SJSA1 (cell line): ENCODE data around the gene PYCARD. TPM values are rescaled to one million over a fixed set of nuclear protein-coding genes. Genes with fewer than 3 reads are reported as not detected.

Experiments
- DNase-seq, 2 experiments: peaks; one replicate each; pipeline ENCODE4 v3.0.0-alpha.2; 2015 to 2020; ENCODE audit warnings: low spot score in 2 of 2, low read depth in 1 of 2
- H3K27ac ChIP-seq: fragments of 250-450 bp; sonication (Bioruptor Pico); 2 replicates; pipeline ENCODE4 v1.5.1; 2020; ENCODE audit warnings: mild to moderate bottlenecking, moderate library complexity
- H3K27me3 ChIP-seq: fragments of 250-450 bp; sonication (Bioruptor Pico); replicated peaks from 2 replicates; pipeline ENCODE4 v1.5.1; 2020; ENCODE audit warnings: mild to moderate bottlenecking, moderate library complexity
- H3K36me3 ChIP-seq: fragments of 250-450 bp; sonication (Bioruptor Pico); 2 replicates; pipeline ENCODE4 v1.5.1; 2020; ENCODE audit warnings: mild to moderate bottlenecking
- H3K4me1 ChIP-seq: fragments of 250-450 bp; sonication (Bioruptor Pico); replicated peaks from 2 replicates; pipeline ENCODE4 v1.6.1; 2021; ENCODE audit warnings: mild to moderate bottlenecking
- H3K4me3 ChIP-seq: fragments of 250-450 bp; sonication (Bioruptor Pico); 2 replicates; pipeline ENCODE4 v1.5.1; 2020; ENCODE audit warnings: mild to moderate bottlenecking
- H3K9me3 ChIP-seq: fragments of 250-450 bp; sonication (Bioruptor Pico); replicated peaks from 2 replicates; pipeline ENCODE4 v1.5.1; 2020; ENCODE audit warnings: mild to moderate bottlenecking
- total RNA-seq: library from RNA; depleted of rRNA; stranded (reverse); fragments of >200 nt; shearing (Covaris generic); gene quantifications from 2 replicates; pipeline ENCODE4 v1.2.3, GENCODE V29; 2014

The PYCARD gene
- total RNA-seq, 1 experiment from 2014 or later = 15.4 TPM

DNA sequence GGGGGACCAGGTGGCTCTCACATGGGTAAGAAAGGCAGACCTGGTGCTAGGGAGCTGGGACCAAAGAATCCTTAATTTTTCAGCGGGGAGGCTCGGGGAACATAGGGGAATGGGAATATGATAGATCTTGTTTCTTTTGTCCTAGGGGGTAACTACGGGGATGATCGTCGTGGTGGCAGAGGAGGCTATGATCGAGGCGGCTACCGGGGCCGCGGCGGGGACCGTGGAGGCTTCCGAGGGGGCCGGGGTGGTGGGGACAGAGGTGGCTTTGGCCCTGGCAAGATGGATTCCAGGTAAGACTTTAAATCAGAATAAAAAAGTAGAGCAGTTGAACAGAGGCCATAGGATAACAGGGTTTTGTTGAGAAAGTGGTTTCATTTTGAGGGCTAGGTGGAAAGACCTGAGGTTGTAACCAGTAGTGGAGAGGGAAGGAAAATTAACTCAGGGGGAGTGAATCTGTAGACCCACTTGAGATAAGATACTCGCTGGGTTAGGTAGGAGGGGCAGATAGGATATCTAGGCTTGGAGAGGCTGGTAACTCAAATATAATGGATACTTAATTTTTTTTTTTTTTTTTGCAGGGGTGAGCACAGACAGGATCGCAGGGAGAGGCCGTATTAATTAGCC is 11.6 kb downstream of the PYCARD start:
- Histone ChIP-seq H3K36me3 (peaks cover 100% of the 10 kb centered on the region), H3K4me1 (0 out of 2 replicates have a peak, but pooled peaks cover 2% of the 10 kb centered on the region), H3K4me3 (no peak overlapping the region), H3K9me3 (no peaks in the 10 kb centered on the region), H3K27ac (no peak overlapping the region), H3K27me3 (no peaks in the 10 kb centered on the region)
- no peak for DNase-seq

- H3K4me1 ChIP-seq = 0 out of 2 replicates have a peak, but pooled peaks cover 3% of the 10 kb centered on the region
- no peaks in the 10 kb centered on the region for H3K27me3 ChIP-seq
- peaks cover 100% of the 10 kb centered on the region for H3K36me3 ChIP-seq
- H3K9me3 ChIP-seq = no peaks in the 10 kb centered on the region
- no peak overlapping the region for H3K27ac ChIP-seq
- H3K4me3 ChIP-seq = no peak overlapping the region
- DNase-seq = no peak
Observed at GRCh38 chr16:31190061-31190460, 12.5 kb downstream of the PYCARD start.

DNA sequence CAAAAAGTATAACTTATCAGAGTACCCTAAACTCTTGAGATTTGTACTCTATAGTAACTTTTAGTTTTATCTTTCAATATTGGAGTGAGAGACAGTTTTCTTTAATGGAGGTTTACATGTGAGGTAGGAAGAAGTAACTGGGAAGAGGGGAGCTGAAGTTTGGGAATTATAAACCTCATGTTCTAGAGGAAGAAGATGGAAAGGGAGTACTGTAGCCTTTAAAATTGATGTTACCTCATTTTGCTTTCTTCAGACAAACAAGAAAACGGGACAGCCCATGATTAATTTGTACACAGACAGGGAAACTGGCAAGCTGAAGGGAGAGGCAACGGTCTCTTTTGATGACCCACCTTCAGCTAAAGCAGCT is 13.2 kb downstream of the PYCARD start:
- no peak overlapping the region for H3K4me3 ChIP-seq
- no peak for DNase-seq
- 0 out of 2 replicates have a peak, but pooled peaks cover 3% of the 10 kb centered on the region for H3K4me1 ChIP-seq
- H3K27ac ChIP-seq = no peak overlapping the region
- no peaks in the 10 kb centered on the region for H3K27me3 ChIP-seq
- peaks cover 100% of the 10 kb centered on the region for H3K36me3 ChIP-seq
- H3K9me3 ChIP-seq = no peaks in the 10 kb centered on the region

DNA sequence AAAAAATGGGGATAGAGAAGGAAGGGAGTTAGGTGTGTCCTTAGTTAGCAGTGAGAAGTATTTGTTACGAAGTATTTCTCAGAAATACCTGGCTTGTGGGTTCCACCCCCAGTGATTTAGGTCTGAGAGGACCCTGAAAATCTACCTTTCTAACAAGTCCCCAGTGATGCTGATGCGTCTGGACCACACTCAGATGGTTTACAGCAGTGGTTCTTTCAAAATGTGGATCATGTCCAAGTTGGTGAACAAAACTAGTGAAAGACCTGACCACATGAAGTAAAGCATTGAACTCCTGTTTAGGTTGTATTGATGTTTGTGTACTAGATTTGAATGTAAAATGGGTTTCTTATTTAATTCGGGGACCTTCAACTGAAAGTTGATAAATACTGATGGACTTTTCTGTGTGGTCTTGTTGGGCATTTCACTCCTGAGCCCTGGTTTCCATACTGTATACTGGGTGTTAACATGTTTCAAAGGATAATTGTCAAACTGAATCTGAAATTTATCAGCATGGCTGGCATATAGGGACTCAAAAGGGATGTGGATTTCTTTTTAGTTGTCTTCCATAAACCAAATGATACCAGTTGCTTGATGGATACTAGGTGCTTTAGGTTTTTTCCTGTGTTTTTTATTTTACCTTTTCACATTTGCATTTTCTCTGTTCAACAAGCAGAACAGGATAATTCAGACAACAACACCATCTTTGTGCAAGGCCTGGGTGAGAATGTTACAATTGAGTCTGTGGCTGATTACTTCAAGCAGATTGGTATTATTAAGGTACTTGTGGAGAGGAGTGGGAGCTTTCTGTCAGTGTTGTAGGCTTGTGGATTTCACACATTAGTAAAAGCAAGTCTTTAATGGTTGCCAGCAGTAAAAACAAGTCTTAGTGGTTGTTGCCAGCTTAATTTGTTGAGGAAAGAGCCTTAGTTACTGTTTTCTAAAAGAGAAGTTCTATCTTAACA is 13.8 kb downstream of the PYCARD start:
- H3K4me1 ChIP-seq = peaks cover 3% of the 10 kb centered on the region; the same call in 1 of the 2 replicates
- H3K9me3 ChIP-seq = no peaks in the 10 kb centered on the region
- no peak overlapping the region for H3K27ac ChIP-seq
- no peak overlapping the region for H3K4me3 ChIP-seq
- no peaks in the 10 kb centered on the region for H3K27me3 ChIP-seq
- DNase-seq = no peak
- peaks cover 100% of the 10 kb centered on the region for H3K36me3 ChIP-seq

DNA sequence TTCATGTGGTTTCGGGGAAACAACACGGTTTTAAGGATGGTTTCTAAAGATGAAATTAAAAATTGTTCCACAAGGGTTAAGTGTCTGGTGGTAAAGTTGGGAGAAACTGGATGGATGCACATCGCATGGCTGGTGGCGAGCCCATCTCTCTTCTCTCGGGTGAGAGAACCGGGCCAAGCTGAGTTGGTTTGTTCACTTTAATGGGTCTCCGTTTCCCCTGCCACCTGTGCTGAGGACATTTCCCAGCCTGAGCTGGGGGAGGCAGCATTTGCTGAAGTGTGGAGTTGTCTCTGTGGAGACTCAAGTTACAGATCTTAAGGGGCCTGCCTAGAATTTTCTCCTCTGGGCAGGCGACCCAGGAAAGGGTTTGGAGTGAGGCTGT is 14.8 kb downstream of the PYCARD start:
- DNase-seq = no peak
- Histone ChIP-seq H3K36me3 (peaks cover 100% of the 10 kb centered on the region), H3K27me3 (no peaks in the 10 kb centered on the region), H3K4me1 (peaks cover 10% of the 10 kb centered on the region), H3K4me3 (no peak overlapping the region), H3K9me3 (no peaks in the 10 kb centered on the region), H3K27ac (no peak overlapping the region)

DNA sequence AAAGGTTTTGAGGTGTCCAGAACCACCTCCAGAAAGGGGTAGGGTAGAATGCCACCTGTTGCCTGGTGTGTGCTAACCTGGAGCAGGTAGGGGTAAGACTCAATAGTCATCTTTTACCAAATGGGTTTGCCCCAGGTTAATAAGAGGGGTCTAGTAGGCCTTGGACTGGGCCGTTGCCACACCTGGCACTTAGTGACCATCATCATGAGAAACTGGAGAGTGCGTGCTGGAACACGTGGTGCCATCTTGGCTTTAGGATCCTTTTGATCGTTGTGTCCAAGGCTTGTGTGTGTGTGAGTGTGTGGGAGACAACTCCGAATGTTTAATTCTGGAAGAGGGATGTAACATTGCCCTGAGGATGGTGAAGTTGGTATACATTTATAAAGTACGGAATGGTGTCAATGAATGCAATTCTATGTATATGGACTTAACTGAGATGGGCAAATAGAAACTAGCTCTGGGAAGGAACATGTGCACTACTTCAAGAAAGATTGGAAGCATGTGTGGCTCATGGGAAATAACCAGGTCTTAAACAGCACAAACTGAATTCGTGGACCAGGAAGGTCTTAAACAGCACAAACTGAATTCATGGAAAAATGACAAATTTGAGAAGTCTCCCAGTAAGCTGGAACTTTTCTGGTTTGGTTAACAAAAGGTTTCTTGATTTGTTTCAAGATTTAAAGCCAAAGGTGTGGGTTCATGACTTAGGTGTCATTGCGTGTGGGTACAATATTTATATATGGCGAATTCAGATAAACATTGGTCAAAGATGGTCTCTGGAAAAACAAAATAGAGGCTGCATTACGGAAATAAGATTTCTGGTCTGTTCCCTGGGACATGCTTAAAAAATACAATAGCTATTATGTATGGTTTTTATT is 15.4 kb downstream of the PYCARD start:
- Histone ChIP-seq H3K4me3 (no peak overlapping the region), H3K4me1 (peaks cover 17% of the 10 kb centered on the region), H3K9me3 (no peaks in the 10 kb centered on the region), H3K27ac (no peak overlapping the region), H3K36me3 (peaks cover 100% of the 10 kb centered on the region), H3K27me3 (no peaks in the 10 kb centered on the region)
- DNase-seq = no peak

DNA sequence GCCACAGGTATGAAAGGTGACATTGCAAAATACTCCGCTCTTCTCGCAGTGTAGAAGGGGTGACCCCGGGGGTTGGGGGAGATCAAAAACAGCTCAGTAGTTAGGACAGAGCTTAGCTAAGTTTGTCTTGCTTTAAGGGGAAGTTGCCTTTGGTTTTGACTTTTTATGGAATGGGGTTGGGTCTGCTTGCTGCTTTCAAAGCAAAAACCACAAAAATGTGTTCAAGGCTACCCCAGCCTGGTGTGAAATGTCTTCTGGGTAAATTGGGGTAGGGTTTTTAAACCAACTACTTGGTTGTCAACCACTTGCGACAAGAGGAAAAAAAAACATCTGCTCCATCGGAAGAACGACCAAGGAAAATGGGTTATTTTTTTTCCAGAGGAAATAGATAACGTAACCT is 16.4 kb downstream of the PYCARD start:
- Histone ChIP-seq H3K4me1 (peaks cover 19% of the 10 kb centered on the region), H3K27me3 (no peaks in the 10 kb centered on the region), H3K36me3 (peaks cover 100% of the 10 kb centered on the region), H3K27ac (no peak overlapping the region), H3K4me3 (no peak overlapping the region), H3K9me3 (no peaks in the 10 kb centered on the region)
- DNase-seq = no peak

GRCh38 chr16:31185339-31185738 is 17.2 kb downstream of the PYCARD start:
- no peak for DNase-seq
- peaks cover 19% of the 10 kb centered on the region for H3K4me1 ChIP-seq
- H3K9me3 ChIP-seq = no peaks in the 10 kb centered on the region
- no peak overlapping the region for H3K4me3 ChIP-seq
- no peak overlapping the region for H3K27ac ChIP-seq
- H3K36me3 ChIP-seq = peaks cover 100% of the 10 kb centered on the region
- H3K27me3 ChIP-seq = no peaks in the 10 kb centered on the region

- no peak for DNase-seq
- Histone ChIP-seq H3K9me3 (no peaks in the 10 kb centered on the region), H3K27ac (no peak overlapping the region), H3K4me3 (no peak overlapping the region), H3K4me1 (peaks cover 19% of the 10 kb centered on the region), H3K27me3 (no peaks in the 10 kb centered on the region), H3K36me3 (peaks cover 99% of the 10 kb centered on the region)
Observed at GRCh38 chr16:31184888-31185287, 17.7 kb downstream of the PYCARD start.

DNA sequence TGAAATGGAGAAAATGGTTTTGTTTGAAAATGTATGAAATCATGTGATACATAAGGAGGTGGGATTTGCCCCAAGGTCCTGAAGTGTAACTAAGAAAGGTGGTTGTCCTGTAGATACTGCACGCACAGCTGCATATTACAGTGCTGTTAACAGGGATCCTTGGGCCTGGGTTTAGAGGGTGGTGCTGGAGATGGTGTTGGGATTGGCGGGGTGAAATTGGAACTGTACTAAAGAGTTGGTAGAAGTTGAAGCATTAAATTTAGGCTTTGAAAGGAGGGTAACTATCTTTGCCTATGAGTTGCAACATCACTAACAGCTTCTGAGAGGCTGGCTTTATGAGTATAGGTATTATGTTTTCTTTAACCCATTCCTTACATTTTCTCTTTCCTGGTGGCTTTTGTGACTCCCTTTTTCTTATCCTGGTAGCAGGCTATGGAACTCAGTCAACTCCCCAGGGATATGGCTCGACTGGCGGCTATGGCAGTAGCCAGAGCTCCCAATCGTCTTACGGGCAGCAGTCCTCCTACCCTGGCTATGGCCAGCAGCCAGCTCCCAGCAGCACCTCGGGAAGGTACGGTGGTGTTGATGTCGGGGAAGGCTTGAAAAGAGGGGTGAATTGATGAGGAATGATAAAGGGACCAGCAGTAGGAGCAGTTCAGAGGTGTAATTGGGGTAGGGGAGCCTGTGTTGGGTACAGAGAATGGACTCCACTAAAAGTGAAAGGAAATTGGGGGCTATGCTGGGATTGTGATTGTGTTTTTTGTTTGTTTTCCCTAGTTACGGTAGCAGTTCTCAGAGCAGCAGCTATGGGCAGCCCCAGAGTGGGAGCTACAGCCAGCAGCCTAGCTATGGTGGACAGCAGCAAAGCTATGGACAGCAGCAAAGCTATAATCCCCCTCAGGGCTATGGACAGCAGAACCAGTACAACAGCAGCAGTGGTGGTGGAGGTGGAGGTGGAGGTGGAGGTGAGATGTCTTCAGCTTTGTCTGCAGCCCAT is 18.8 kb downstream of the PYCARD start:
- H3K36me3 ChIP-seq = peaks cover 88% of the 10 kb centered on the region
- DNase-seq = no peak
- H3K27me3 ChIP-seq = no peaks in the 10 kb centered on the region
- H3K4me3 ChIP-seq = no peak overlapping the region
- H3K9me3 ChIP-seq = no peaks in the 10 kb centered on the region
- no peak overlapping the region for H3K27ac ChIP-seq
- H3K4me1 ChIP-seq = peaks cover 25% of the 10 kb centered on the region

DNA sequence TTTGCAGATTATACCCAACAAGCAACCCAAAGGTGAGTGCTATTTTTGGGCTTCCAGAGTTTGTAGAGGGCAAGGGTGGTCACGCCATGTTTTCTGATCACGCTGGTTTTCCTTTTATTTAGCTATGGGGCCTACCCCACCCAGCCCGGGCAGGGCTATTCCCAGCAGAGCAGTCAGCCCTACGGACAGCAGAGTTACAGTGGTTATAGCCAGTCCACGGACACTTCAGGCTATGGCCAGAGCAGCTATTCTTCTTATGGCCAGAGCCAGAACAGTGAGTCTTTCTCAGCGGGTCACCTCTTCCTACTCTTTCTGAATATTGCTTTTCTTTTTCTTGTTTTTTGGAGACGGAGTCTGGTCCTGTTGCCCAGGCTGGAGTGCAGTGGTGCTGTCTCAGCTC is 20.2 kb downstream of the PYCARD start:
- Histone ChIP-seq H3K4me3 (peak overlapping the region; percentile 87), H3K27me3 (no peaks in the 10 kb centered on the region), H3K9me3 (no peaks in the 10 kb centered on the region), H3K36me3 (peaks cover 74% of the 10 kb centered on the region), H3K27ac (no peak overlapping the region), H3K4me1 (peaks cover 26% of the 10 kb centered on the region)
- DNase-seq = no peak

DNA sequence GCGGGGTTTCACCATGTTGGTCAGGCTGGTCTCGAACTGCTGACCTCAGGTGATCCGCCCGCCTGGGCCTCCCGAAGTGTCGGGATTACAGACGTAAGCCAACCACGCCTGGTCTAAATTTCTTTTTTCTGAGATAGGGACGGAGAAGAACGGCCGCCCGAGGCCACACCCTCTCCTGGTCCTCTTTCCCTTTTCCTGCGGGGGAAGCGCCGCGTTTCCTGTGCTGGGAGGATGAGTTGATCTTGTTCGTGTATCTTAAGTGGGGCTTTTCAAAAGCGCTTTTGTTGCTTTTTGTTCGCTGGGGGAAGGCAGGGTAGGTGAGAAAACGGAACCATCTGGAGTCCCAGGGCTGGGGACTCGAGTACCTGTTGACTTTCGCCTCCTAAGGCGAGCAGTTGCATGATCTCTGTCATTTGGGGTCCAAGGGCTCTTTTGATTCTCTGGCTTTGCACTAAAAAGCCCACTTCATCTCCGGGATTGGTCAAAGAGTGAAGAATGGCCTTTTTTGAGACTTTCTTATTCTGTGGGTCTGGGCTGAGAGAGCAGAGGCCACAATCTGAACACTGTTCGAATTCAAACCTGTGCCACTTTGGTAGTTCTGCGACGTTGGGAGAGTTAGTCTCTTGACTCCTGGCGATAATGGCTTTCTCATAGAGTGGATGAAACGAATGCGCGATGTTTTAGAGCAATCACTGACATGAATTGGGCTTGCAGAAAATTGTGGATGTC is 21.3 kb downstream of the PYCARD start:
- H3K27me3 ChIP-seq = no peaks in the 10 kb centered on the region
- peak in 1 of 2 experiments; percentile 52 for DNase-seq
- H3K4me1 ChIP-seq = peaks cover 26% of the 10 kb centered on the region
- H3K4me3 ChIP-seq = peak overlapping the region; percentile 87
- H3K36me3 ChIP-seq = peaks cover 63% of the 10 kb centered on the region
- peak overlapping the region; percentile 96 for H3K27ac ChIP-seq
- no peaks in the 10 kb centered on the region for H3K9me3 ChIP-seq
